Lower lobe of right lung (tissue), 2 donors: Measurements from ENCODE around the gene NXT1. TPM values are rescaled to one million over a fixed set of nuclear protein-coding genes. Genes with fewer than 3 reads are reported as not detected.
A peak's percentile ranks its signal among the peaks of the same experiment; 100 is the strongest.

Experiments used
- ATAC-seq, 2 donors: fragments of 200-7000 bp; cut with Tn5 transposase; one replicate each; pipeline ENCODE4 v1.9.1; 2020 to 2022; ENCODE audit warnings: mild to moderate bottlenecking in 2 of 2, moderate library complexity in 2 of 2
- DNase-seq: peaks from one replicate; pipeline ENCODE4 v3.0.0-alpha.2; 2020
- H3K27ac ChIP-seq: fragments of 200-600 bp; one replicate; pipeline ENCODE4 v1.8.0; 2022
- H3K27me3 ChIP-seq: fragments of 200-600 bp; one replicate; pipeline ENCODE4 v1.8.0; 2022; ENCODE audit warnings: low read depth
- H3K36me3 ChIP-seq: fragments of 200-600 bp; one replicate; pipeline ENCODE4 v1.8.0; 2022; ENCODE audit warnings: mild to moderate bottlenecking
- H3K4me1 ChIP-seq: fragments of 200-600 bp; one replicate; pipeline ENCODE4 v1.8.0; 2022
- H3K4me3 ChIP-seq: fragments of 200-600 bp; one replicate; pipeline ENCODE4 v1.8.0; 2022; ENCODE audit warnings: mild to moderate bottlenecking
- H3K9me3 ChIP-seq: fragments of 200-600 bp; one replicate; pipeline ENCODE4 v1.8.0; 2022
- intact Hi-C: fragments of 100-400 bp; cut with DNase I; formaldehyde crosslinking; loops from one replicate; pipeline ENCODE4 v1.11.0; 2022
- total RNA-seq: library from RNA; stranded (reverse); fragmentation: NEBNext Ultra II Directional; extraction: Animal tissue kit (Norgen Biotek cat#: 25700); gene quantifications from one replicate; pipeline ENCODE4 v1.2.1, GENCODE V29; 2021
- TF ChIP-seq, protein P1 (sequence below): fragments of 200-600 bp; IDR thresholded peaks from one replicate; pipeline ENCODE4 v1.8.0; 2022; ENCODE audit warnings: antibody characterized with exemption, mild to moderate bottlenecking
- donor health status: DM: no; HTN: yes; CAD: no; lungs with severe emphysema.

The NXT1 gene
- total RNA-seq, 1 donor from 2014 or later: 14.8 TPM

GRCh38 chr20:23356203-23356602, 5.6 kb downstream of the NXT1 start:
- Histone ChIP-seq H3K27me3 (no peaks in the 10 kb centered on the region), H3K4me1 (peaks cover 36% of the 10 kb centered on the region), H3K27ac (no peak overlapping the region), H3K36me3 (peaks cover 23% of the 10 kb centered on the region), H3K9me3 (no peaks in the 10 kb centered on the region), H3K4me3 (no peak overlapping the region)
- DNase-seq (no peak), ATAC-seq (no peak)
- TF ChIP-seq, protein P1, sequence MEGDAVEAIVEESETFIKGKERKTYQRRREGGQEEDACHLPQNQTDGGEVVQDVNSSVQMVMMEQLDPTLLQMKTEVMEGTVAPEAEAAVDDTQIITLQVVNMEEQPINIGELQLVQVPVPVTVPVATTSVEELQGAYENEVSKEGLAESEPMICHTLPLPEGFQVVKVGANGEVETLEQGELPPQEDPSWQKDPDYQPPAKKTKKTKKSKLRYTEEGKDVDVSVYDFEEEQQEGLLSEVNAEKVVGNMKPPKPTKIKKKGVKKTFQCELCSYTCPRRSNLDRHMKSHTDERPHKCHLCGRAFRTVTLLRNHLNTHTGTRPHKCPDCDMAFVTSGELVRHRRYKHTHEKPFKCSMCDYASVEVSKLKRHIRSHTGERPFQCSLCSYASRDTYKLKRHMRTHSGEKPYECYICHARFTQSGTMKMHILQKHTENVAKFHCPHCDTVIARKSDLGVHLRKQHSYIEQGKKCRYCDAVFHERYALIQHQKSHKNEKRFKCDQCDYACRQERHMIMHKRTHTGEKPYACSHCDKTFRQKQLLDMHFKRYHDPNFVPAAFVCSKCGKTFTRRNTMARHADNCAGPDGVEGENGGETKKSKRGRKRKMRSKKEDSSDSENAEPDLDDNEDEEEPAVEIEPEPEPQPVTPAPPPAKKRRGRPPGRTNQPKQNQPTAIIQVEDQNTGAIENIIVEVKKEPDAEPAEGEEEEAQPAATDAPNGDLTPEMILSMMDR: no peak
- intact Hi-C loops: no loop called here

DNA sequence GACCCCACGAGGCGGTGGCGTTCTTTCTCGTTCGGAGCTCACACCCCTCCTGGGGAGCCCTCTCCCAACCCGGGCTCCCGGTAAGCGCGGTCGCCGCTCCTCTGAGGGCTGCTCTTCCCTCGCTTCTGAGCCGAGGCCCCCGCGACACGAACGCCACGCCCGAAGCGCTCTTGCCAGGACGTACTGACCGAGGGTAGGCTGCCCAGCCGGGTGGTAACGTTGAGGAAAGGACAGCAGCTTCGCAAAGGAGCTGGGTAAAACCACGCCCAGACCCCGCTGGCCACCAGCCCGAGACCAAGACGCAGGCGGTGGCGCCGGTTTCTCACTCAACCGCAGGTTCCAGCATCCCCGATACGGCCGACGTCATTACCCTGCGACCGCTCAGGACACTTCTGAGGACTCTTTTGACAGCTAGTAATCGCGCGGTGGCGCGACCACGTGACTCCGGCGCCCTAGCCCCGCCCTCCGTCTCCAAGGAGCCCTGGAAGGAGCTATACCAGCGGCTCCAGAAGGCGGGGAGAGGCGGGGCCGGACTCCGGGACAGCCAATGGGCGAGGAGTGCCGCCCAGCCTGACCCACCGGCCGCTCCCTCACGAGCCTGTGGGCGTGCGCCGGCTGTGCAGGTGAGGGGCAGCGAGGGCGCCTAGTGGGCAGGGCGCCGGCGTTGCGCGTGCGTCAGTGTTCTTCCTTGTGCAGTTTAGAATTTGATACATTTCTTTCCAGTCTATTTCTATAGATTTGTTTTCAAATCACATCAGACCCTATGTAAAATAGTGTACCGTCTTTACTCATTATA, 7.4 kb downstream of the NXT1 start:
- Histone ChIP-seq H3K9me3 (no peaks in the 10 kb centered on the region), H3K4me1 (peaks cover 27% of the 10 kb centered on the region), H3K27ac (peak overlapping the region; percentile 95), H3K27me3 (no peaks in the 10 kb centered on the region), H3K4me3 (peak overlapping the region; percentile 67), H3K36me3 (peaks cover 23% of the 10 kb centered on the region)
- intact Hi-C loops: no loop called here
- ATAC-seq (peak; percentile 90 to 91), DNase-seq (peak; percentile 100)
- TF ChIP-seq, protein P1: peak; percentile 10

GRCh38 chr20:23358563-23358906, 7.9 kb downstream of the NXT1 start:
- Histone ChIP-seq H3K4me1 (peaks cover 33% of the 10 kb centered on the region), H3K27ac (peak overlapping the region; percentile 95), H3K27me3 (no peaks in the 10 kb centered on the region), H3K36me3 (peaks cover 22% of the 10 kb centered on the region), H3K9me3 (no peaks in the 10 kb centered on the region), H3K4me3 (peak overlapping the region; percentile 67)
- intact Hi-C loops: no loop called here
- TF ChIP-seq, protein P1: no peak
- DNase-seq: no peak
- ATAC-seq: no peak

DNA sequence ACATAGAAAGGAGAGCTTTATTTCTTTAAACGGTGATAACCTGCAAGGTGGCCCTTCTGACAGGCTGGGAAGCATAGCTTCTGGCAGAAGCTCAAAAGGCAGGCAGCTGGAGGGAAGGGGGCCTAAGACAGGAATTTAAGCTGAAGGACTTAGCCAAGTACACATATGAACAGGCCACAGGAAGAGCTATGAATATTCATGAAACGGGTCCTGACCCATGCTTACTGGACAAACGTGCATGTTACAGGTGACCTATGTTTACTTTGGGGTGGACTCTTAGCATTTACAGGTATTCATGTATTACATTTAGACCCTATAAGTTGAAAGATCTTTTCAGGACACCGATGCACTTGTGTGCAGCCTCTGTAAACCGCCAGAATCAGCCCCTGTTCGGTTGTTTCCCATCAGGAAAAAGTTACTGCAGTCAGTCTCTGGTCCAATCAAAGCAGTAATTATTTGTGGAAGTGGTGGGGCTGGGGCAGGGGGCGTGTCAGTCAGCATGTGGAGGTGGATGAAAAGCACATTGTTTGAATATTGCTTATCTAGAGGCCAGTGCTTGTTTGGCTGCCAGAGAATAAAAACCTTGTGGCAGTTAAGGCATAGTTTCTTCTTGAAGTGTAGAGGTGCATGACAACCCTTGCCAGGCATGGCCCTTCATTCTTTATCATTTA, 8.5 kb downstream of the NXT1 start:
- DNase-seq (no peak), ATAC-seq (no peak)
- H3K27me3 ChIP-seq: no peaks in the 10 kb centered on the region
- intact Hi-C loops: no loop called here
- H3K36me3 ChIP-seq: peaks cover 16% of the 10 kb centered on the region
- H3K4me1 ChIP-seq: peaks cover 38% of the 10 kb centered on the region
- TF ChIP-seq, protein P1: no peak
- peak overlapping the region; percentile 95 for H3K27ac ChIP-seq
- no peak overlapping the region for H3K4me3 ChIP-seq
- H3K9me3 ChIP-seq: no peaks in the 10 kb centered on the region

- H3K4me3 ChIP-seq: no peak overlapping the region
- H3K4me1 ChIP-seq: peaks cover 41% of the 10 kb centered on the region
- no peaks in the 10 kb centered on the region for H3K27me3 ChIP-seq
- DNase-seq: no peak
- TF ChIP-seq, protein P1: no peak
- H3K36me3 ChIP-seq: peaks cover 15% of the 10 kb centered on the region
- peak overlapping the region; percentile 100 for H3K27ac ChIP-seq
- intact Hi-C loops: no loop called here
- no peak for ATAC-seq
- no peaks in the 10 kb centered on the region for H3K9me3 ChIP-seq
Observed at GRCh38 chr20:23360531-23360930, 9.9 kb downstream of the NXT1 start.
